Measurements from ENCODE around the gene FAM98C. TPM values are rescaled to one million over a fixed set of nuclear protein-coding genes. Genes with fewer than 3 reads are reported as not detected.

FAM98C gene
- total RNA-seq, 2 experiments from 2014 or later = 21.9 to 31.1 TPM

- CTCF ChIA-PET (ENCODE audit: unreplicated experiment) = interaction anchor here (0.7 kb wide), 1 partner anchor 848 kb away, joined by 4 read pairs; no protein-coding TSS in a partner anchor
- Histone ChIP-seq H3K4me3 (ENCODE audit: low read depth, low read length, poor library complexity, severe bottlenecking) (no peak overlapping the region), H2AFZ (ENCODE audit: low read length) (no peak overlapping the region), H3K79me2 (ENCODE audit: insufficient read depth, low read depth, low read length) (no peaks in the 10 kb centered on the region), H3K27ac (ENCODE audit: low read depth, low read length, poor library complexity, severe bottlenecking) (no peak overlapping the region), H3K4me1 (ENCODE audit: insufficient read depth, low read length, poor library complexity, severe bottlenecking) (peaks cover 4% of the 10 kb centered on the region), H3K9me2 (ENCODE audit: insufficient read depth, low read length) (no peaks in the 10 kb centered on the region), H4K20me1 (ENCODE audit: insufficient read depth, low read length) (no peaks in the 10 kb centered on the region), H3K9me3 (ENCODE audit: low read length) (no peaks in the 10 kb centered on the region), H3K36me3 (ENCODE audit: insufficient read depth, low read length) (no peaks in the 10 kb centered on the region), H3K4me2 (ENCODE audit: low read length) (no peak overlapping the region)
- TF ChIP-seq CTCF (conservative IDR thresholded peaks at IDR 0.05; ENCODE audit: low read length) (no peak), EZH2phosphoT487 (IDR thresholded peaks at IDR 0.05; ENCODE audit: borderline replicate concordance, low read depth, low read length) (no peak)
- intact Hi-C loops (cut with micrococcal nuclease; ENCODE audit: unreplicated experiment) = no loop called here
- BruUV-seq (replicated peaks) = no TSS peak
- POLR2A ChIA-PET = interaction anchor here (0.6 to 0.9 kb wide), 2 partner anchors 11 to 194 kb away, joined by 3 to 4 read pairs; no protein-coding TSS in a partner anchor
- DNase-seq (ENCODE audit: low spot score) = no peak
Observed at GRCh38 chr19:38399081-38399480, 3.8 kb upstream of the FAM98C start.

- H3K27ac ChIP-seq (ENCODE audit: low read depth, low read length, poor library complexity, severe bottlenecking) = no peak overlapping the region
- H4K20me1 ChIP-seq (ENCODE audit: insufficient read depth, low read length) = no peaks in the 10 kb centered on the region
- peaks cover 4% of the 10 kb centered on the region for H3K4me1 ChIP-seq (ENCODE audit: insufficient read depth, low read length, poor library complexity, severe bottlenecking)
- no peaks in the 10 kb centered on the region for H3K9me3 ChIP-seq (ENCODE audit: low read length)
- H3K4me3 ChIP-seq (ENCODE audit: low read depth, low read length, poor library complexity, severe bottlenecking) = no peak overlapping the region
- ChIA-PET CTCF (ENCODE audit: unreplicated experiment) (no interaction called here), POLR2A (interaction anchor here (0.7 to 0.9 kb wide), 2 partner anchors 25 to 194 kb away, joined by 3 to 4 read pairs; partner anchors contain the start of gene PSMD8)
- no peaks in the 10 kb centered on the region for H3K9me2 ChIP-seq (ENCODE audit: insufficient read depth, low read length)
- H2AFZ ChIP-seq (ENCODE audit: low read length) = no peak overlapping the region
- TF ChIP-seq EZH2phosphoT487 (IDR thresholded peaks at IDR 0.05; ENCODE audit: borderline replicate concordance, low read depth, low read length) (no peak), CTCF (conservative IDR thresholded peaks at IDR 0.05; ENCODE audit: low read length) (no peak)
- no peak overlapping the region for H3K4me2 ChIP-seq (ENCODE audit: low read length)
- BruUV-seq (replicated peaks) = no TSS peak
- intact Hi-C loops (cut with micrococcal nuclease; ENCODE audit: unreplicated experiment) = no loop called here
- H3K36me3 ChIP-seq (ENCODE audit: insufficient read depth, low read length) = no peaks in the 10 kb centered on the region
- no peaks in the 10 kb centered on the region for H3K79me2 ChIP-seq (ENCODE audit: insufficient read depth, low read depth, low read length)
- no peak for DNase-seq (ENCODE audit: low spot score)
Observed at GRCh38 chr19:38399537-38399936, 3.4 kb upstream of the FAM98C start.

- POLR2A ChIA-PET = interaction anchor here (0.7 kb wide), 1 partner anchor 26 kb away, joined by 4 read pairs; the partner anchor contains the start of gene PSMD8
- no peaks in the 10 kb centered on the region for H3K36me3 ChIP-seq (ENCODE audit: insufficient read depth, low read length)
- H3K4me2 ChIP-seq (ENCODE audit: low read length) = no peak overlapping the region
- no peak overlapping the region for H3K27ac ChIP-seq (ENCODE audit: low read depth, low read length, poor library complexity, severe bottlenecking)
- no TSS peak for BruUV-seq (replicated peaks)
- intact Hi-C loops (cut with micrococcal nuclease; ENCODE audit: unreplicated experiment) = loop anchor here (5.0 kb wide), 2 partner anchors 217 to 532 kb away; partner anchors contain the start of genes EIF3K, MAP4K1, MRPS12 and SARS2
- H3K4me3 ChIP-seq (ENCODE audit: low read depth, low read length, poor library complexity, severe bottlenecking) = no peak overlapping the region
- H3K79me2 ChIP-seq (ENCODE audit: insufficient read depth, low read depth, low read length) = no peaks in the 10 kb centered on the region
- TF ChIP-seq EZH2phosphoT487 (IDR thresholded peaks at IDR 0.05; ENCODE audit: borderline replicate concordance, low read depth, low read length) = no peak
- no peak for TF ChIP-seq CTCF (conservative IDR thresholded peaks at IDR 0.05; ENCODE audit: low read length)
- no peak overlapping the region for H2AFZ ChIP-seq (ENCODE audit: low read length)
- H3K4me1 ChIP-seq (ENCODE audit: insufficient read depth, low read length, poor library complexity, severe bottlenecking) = peaks cover 4% of the 10 kb centered on the region
- DNase-seq (ENCODE audit: low spot score) = no peak
- no peaks in the 10 kb centered on the region for H3K9me3 ChIP-seq (ENCODE audit: low read length)
- no peaks in the 10 kb centered on the region for H3K9me2 ChIP-seq (ENCODE audit: insufficient read depth, low read length)
- CTCF ChIA-PET (ENCODE audit: unreplicated experiment) = no interaction called here
- no peaks in the 10 kb centered on the region for H4K20me1 ChIP-seq (ENCODE audit: insufficient read depth, low read length)
Observed at GRCh38 chr19:38400361-38400760, 2.5 kb upstream of the FAM98C start.

Data from OCI-LY7 (cell line).